Myocyte (in vitro differentiated cells): Measurements from ENCODE around the gene EIF2B5. TPM values are rescaled to one million over a fixed set of nuclear protein-coding genes. Genes with fewer than 3 reads are reported as not detected.
A peak's percentile ranks its signal among the peaks of the same experiment; 100 is the strongest.
"Not testable (repeated sequence)": the region's sequence is repeated elsewhere in the genome, so short reads cannot be mapped to it uniquely, and the experiment has no call there.

Experiments
- DNase-seq: peaks from one replicate; pipeline ENCODE4 v3.0.0-alpha.2; 2012; ENCODE audit warnings: low read depth
- polyA plus RNA-seq: library from polyadenylated mRNA; unstranded; fragments of >200 nt; gene quantifications from one replicate; pipeline ENCODE4 v1.2.1, GENCODE V29; 2012; ENCODE audit warnings: missing spikeins
- total RNA-seq: library from RNA; depleted of rRNA; stranded (reverse); fragments of >200 nt; gene quantifications from 2 replicates; pipeline ENCODE4 v1.2.3, GENCODE V29; 2014

Gene EIF2B5
- 53.7 and 54.3 TPM in 2 replicates for total RNA-seq
- polyA plus RNA-seq: 32.4 TPM

GRCh38 chr3:184135149-184135910 is at the start of gene EIF2B5:
EIF2B5 (plus strand) TSS chr3:184135358; CDS start chr3:184135386, 28 bp downstream.
- DNase-seq: peak; percentile 97

GRCh38 chr3:184085389-184085852 is 49.7 kb upstream of the EIF2B5 start:
- DNase-seq: no peak

- DNase-seq: no peak
Measured at GRCh38 chr3:184092199-184092598, 43.0 kb upstream of the EIF2B5 start.

GRCh38 chr3:184096811-184097383 is 38.3 kb upstream of the EIF2B5 start, which contains the start of gene HTR3E:
HTR3E (plus strand) TSS chr3:184097064; CDS start chr3:184097530, 466 bp downstream.
- no peak for DNase-seq

GRCh38 chr3:184097556-184097955 is 37.6 kb upstream of the EIF2B5 start:
- DNase-seq: no peak

- no peak for DNase-seq
Measured at GRCh38 chr3:184099806-184100686, 35.1 kb upstream of the EIF2B5 start.

GRCh38 chr3:184110316-184110725 is 24.8 kb upstream of the EIF2B5 start:
- no peak for DNase-seq

- DNase-seq: no peak
Measured at GRCh38 chr3:184116017-184116416, 19.1 kb upstream of the EIF2B5 start.

- DNase-seq: no peak
Measured at GRCh38 chr3:184117636-184118035, 17.5 kb upstream of the EIF2B5 start.

GRCh38 chr3:184121031-184121430 is 14.1 kb upstream of the EIF2B5 start:
- not testable (repeated sequence) for DNase-seq

GRCh38 chr3:184126006-184126405 is 9.2 kb upstream of the EIF2B5 start:
- DNase-seq: no peak

- peak; percentile 45 for DNase-seq
Measured at GRCh38 chr3:184129012-184129411, 6.1 kb upstream of the EIF2B5 start.

- DNase-seq: no peak
Measured at GRCh38 chr3:184132945-184133344, 2.2 kb upstream of the EIF2B5 start.

GRCh38 chr3:184133840-184134745 is 1.1 kb upstream of the EIF2B5 start:
- peak; percentile 90 for DNase-seq

GRCh38 chr3:184134746-184135148 is 411 bp upstream of the EIF2B5 start:
- no peak for DNase-seq

GRCh38 chr3:184135911-184136260 is 728 bp downstream of the EIF2B5 start:
- DNase-seq: no peak

- DNase-seq: no peak
Measured at GRCh38 chr3:184140436-184140835, 5.3 kb downstream of the EIF2B5 start.

- no peak for DNase-seq
Measured at GRCh38 chr3:184142199-184142598, 7.0 kb downstream of the EIF2B5 start.

GRCh38 chr3:184143327-184143726 is 8.2 kb downstream of the EIF2B5 start:
- DNase-seq: no peak

- peak; percentile 33 for DNase-seq
Measured at GRCh38 chr3:184144505-184144904, 9.3 kb downstream of the EIF2B5 start.

- DNase-seq: peak; percentile 59
Measured at GRCh38 chr3:184145111-184145524, 10.0 kb downstream of the EIF2B5 start.
